ENCODE measurements around the gene GPATCH2. TPM values are rescaled to one million over a fixed set of nuclear protein-coding genes. Genes with fewer than 3 reads are reported as not detected.
"Not testable (repeated sequence)": the region's sequence is repeated elsewhere in the genome, so short reads cannot be mapped to it uniquely, and the experiment has no call there.

The GPATCH2 gene
- total RNA-seq, 2 donors from 2014 or later = 10.5 to 12.2 TPM

- TF ChIP-seq CTCF (IDR thresholded peaks at IDR 0.05) = no peak
- H3K36me3 ChIP-seq = no peaks in the 10 kb centered on the region
- intact Hi-C loops (cut with DNase I) = no loop called here
- H3K27ac ChIP-seq = no peak overlapping the region
- H3K4me3 ChIP-seq = no peak overlapping the region
- no peak overlapping the region for H3K9ac ChIP-seq (ENCODE audit: low read depth in 2 of 2, low read length in 2 of 2)
- no peaks in the 10 kb centered on the region for H3K27me3 ChIP-seq
- H3K4me1 ChIP-seq = no peaks in the 10 kb centered on the region
- DNase-seq = no peak
- no peaks in the 10 kb centered on the region for H3K9me3 ChIP-seq
Measured at GRCh38 chr1:217528271-217528670, 102.6 kb downstream of the GPATCH2 start.

- no peaks in the 10 kb centered on the region for H3K9me3 ChIP-seq
- no peak for TF ChIP-seq CTCF (IDR thresholded peaks at IDR 0.05)
- no peak for DNase-seq
- no peak overlapping the region for H3K4me3 ChIP-seq
- H3K27ac ChIP-seq = no peak overlapping the region
- no peaks in the 10 kb centered on the region for H3K36me3 ChIP-seq
- H3K4me1 ChIP-seq = no peaks in the 10 kb centered on the region
- H3K27me3 ChIP-seq = no peaks in the 10 kb centered on the region
- no peak overlapping the region for H3K9ac ChIP-seq (ENCODE audit: low read depth in 2 of 2, low read length in 2 of 2)
- intact Hi-C loops (cut with DNase I) = no loop called here
Measured at GRCh38 chr1:217527151-217527550, 103.7 kb downstream of the GPATCH2 start.

- no peaks in the 10 kb centered on the region for H3K27me3 ChIP-seq
- H3K36me3 ChIP-seq = no peaks in the 10 kb centered on the region
- no peak overlapping the region for H3K4me3 ChIP-seq
- H3K9me3 ChIP-seq = no peaks in the 10 kb centered on the region
- no peak for TF ChIP-seq CTCF (IDR thresholded peaks at IDR 0.05)
- H3K9ac ChIP-seq (ENCODE audit: low read depth in 2 of 2, low read length in 2 of 2) = no peak overlapping the region
- DNase-seq = no peak
- no peaks in the 10 kb centered on the region for H3K4me1 ChIP-seq
- intact Hi-C loops (cut with DNase I) = no loop called here
- H3K27ac ChIP-seq = no peak overlapping the region
Measured at GRCh38 chr1:217526636-217527035, 104.3 kb downstream of the GPATCH2 start.

GRCh38 chr1:217525773-217526490, 105.0 kb downstream of the GPATCH2 start:
- intact Hi-C loops (cut with DNase I) = no loop called here
- no peak for DNase-seq
- no peak overlapping the region for H3K4me3 ChIP-seq
- H3K27me3 ChIP-seq = no peaks in the 10 kb centered on the region
- no peaks in the 10 kb centered on the region for H3K9me3 ChIP-seq
- H3K36me3 ChIP-seq = no peaks in the 10 kb centered on the region
- no peaks in the 10 kb centered on the region for H3K4me1 ChIP-seq
- no peak for TF ChIP-seq CTCF (IDR thresholded peaks at IDR 0.05)
- H3K27ac ChIP-seq = no peak overlapping the region
- no peak overlapping the region for H3K9ac ChIP-seq (ENCODE audit: low read depth in 2 of 2, low read length in 2 of 2)

- Histone ChIP-seq H3K4me1 (no peaks in the 10 kb centered on the region), H3K27me3 (no peaks in the 10 kb centered on the region), H3K27ac (no peak overlapping the region), H3K9ac (ENCODE audit: low read depth in 2 of 2, low read length in 2 of 2) (no peak overlapping the region), H3K4me3 (no peak overlapping the region), H3K9me3 (no peaks in the 10 kb centered on the region), H3K36me3 (no peaks in the 10 kb centered on the region)
- intact Hi-C loops (cut with DNase I) = no loop called here
- TF ChIP-seq CTCF (IDR thresholded peaks at IDR 0.05) = no peak
- DNase-seq = no peak
Measured at GRCh38 chr1:217524787-217525520, 105.9 kb downstream of the GPATCH2 start.

- H3K9ac ChIP-seq (ENCODE audit: low read depth in 2 of 2, low read length in 2 of 2); H3K27ac ChIP-seq; H3K9me3 ChIP-seq; H3K4me3 ChIP-seq; H3K27me3 ChIP-seq; H3K4me1 ChIP-seq; intact Hi-C loops (cut with DNase I); H3K36me3 ChIP-seq; DNase-seq: not testable (repeated sequence)
Measured at GRCh38 chr1:217523921-217524320, 107.0 kb downstream of the GPATCH2 start.
